ENCODE data around the gene FRMD3.
"Not testable (repeated sequence)": the region's sequence is repeated elsewhere in the genome, so short reads cannot be mapped to it uniquely, and the experiment has no call there.

FRMD3 gene

DNA sequence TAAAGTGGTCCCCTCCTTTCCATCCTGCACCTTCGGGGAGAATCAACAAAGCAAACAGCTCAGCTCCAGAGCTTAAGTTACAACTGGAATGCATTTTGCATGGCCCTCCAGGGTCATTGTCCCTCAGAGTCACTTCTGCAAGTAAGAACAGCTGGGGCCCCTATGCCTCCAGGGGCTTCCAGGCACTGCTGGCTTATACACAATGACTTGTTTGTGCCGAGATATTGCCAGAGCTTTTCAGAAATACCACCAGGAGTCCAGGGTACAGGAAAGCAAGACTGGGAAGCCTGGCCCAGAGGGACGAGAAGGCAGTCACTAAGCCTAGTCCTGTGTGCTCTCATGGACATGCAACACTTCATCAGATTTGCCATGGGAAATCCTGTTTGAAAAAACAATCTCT, 11.3 kb downstream of the FRMD3 start:
- no peak overlapping the region for H3K4me3 ChIP-seq (ENCODE audit: low read depth, low read length)
- no peak for DNase-seq (ENCODE audit: low read depth)
- TF ChIP-seq, protein P1, sequence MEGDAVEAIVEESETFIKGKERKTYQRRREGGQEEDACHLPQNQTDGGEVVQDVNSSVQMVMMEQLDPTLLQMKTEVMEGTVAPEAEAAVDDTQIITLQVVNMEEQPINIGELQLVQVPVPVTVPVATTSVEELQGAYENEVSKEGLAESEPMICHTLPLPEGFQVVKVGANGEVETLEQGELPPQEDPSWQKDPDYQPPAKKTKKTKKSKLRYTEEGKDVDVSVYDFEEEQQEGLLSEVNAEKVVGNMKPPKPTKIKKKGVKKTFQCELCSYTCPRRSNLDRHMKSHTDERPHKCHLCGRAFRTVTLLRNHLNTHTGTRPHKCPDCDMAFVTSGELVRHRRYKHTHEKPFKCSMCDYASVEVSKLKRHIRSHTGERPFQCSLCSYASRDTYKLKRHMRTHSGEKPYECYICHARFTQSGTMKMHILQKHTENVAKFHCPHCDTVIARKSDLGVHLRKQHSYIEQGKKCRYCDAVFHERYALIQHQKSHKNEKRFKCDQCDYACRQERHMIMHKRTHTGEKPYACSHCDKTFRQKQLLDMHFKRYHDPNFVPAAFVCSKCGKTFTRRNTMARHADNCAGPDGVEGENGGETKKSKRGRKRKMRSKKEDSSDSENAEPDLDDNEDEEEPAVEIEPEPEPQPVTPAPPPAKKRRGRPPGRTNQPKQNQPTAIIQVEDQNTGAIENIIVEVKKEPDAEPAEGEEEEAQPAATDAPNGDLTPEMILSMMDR (IDR thresholded peaks at IDR 0.05; ENCODE audit: control insufficient read depth, extremely low read depth, insufficient read depth): no peak

DNA sequence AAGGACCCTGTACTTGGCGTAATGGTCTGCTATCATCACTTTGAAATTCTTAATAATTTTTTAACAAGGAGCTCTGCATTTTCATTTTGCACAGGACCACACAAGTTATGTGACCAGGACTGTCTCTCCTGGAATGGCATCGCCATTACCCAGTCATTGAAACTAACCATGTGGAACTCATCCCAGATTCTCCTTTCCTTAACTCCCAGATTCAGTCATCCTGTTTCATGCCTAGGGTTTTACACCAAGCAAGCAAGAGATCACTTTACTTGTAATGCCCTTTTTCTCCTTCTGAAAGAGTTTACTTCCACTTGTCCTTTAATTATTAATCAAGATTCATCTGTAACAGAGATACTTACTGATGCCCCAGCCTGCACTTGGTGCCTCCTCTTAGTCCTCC, 12.0 kb downstream of the FRMD3 start:
- DNase-seq (ENCODE audit: low read depth): no peak
- TF ChIP-seq, protein P1 (IDR thresholded peaks at IDR 0.05; ENCODE audit: control insufficient read depth, extremely low read depth, insufficient read depth): no peak
- H3K4me3 ChIP-seq (ENCODE audit: low read depth, low read length): no peak overlapping the region

- TF ChIP-seq, protein P1 (IDR thresholded peaks at IDR 0.05; ENCODE audit: control insufficient read depth, extremely low read depth, insufficient read depth): peak; percentile 16; the same call in 1 of the 2 replicates
- H3K4me3 ChIP-seq (ENCODE audit: low read depth, low read length): no peak overlapping the region
- no peak for DNase-seq (ENCODE audit: low read depth)
Measured at GRCh38 chr9:83523684-83524083, 14.5 kb downstream of the FRMD3 start.

DNA sequence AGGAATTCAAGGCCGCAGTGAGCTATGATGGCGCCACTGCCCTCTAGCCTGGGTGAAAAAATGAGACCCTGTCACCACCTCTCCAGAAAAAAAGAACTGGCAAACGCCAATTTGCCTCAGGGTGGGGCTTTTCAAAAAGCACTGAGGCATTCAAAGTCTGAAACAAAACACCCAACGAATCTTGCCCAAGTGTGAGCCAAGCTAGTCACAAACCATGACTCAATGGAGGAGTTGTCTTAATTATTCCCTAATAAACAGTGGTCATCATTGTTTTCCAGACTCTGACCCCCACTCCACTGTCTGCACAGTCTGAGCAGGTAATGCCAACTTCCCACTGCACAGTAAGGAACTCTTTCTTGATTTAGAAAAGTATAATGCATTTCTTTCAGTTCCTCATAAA, 16.8 kb downstream of the FRMD3 start:
- TF ChIP-seq, protein P1 (IDR thresholded peaks at IDR 0.05; ENCODE audit: control insufficient read depth, extremely low read depth, insufficient read depth): no peak
- DNase-seq (ENCODE audit: low read depth): no peak
- H3K4me3 ChIP-seq (ENCODE audit: low read depth, low read length): no peak overlapping the region

DNA sequence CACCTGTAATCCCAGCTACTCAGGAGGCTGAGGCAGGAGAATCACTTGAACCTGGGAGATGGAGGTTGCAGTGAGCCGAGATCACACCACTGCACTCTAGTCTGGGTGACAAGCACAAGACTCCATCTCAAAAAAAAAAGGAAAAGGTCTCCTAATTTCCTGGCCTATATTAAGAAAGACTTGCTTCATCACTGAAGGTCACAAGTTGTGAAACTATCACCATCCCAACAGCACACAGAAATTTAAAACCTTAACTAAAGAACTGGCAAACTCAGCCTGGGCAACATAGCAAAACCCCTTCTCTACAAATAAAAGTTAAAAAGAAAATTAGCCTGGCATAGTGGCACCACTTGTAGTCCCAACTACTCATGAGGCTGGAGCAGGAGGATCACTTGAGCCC, 17.2 kb downstream of the FRMD3 start:
- TF ChIP-seq, protein P1 (IDR thresholded peaks at IDR 0.05; ENCODE audit: control insufficient read depth, extremely low read depth, insufficient read depth): no peak
- H3K4me3 ChIP-seq (ENCODE audit: low read depth, low read length): no peak overlapping the region
- DNase-seq (ENCODE audit: low read depth): no peak

GRCh38 chr9:83520292-83520691, 17.9 kb downstream of the FRMD3 start:
- TF ChIP-seq, protein P1 (IDR thresholded peaks at IDR 0.05; ENCODE audit: control insufficient read depth, extremely low read depth, insufficient read depth): no peak
- DNase-seq (ENCODE audit: low read depth): no peak
- no peak overlapping the region for H3K4me3 ChIP-seq (ENCODE audit: low read depth, low read length)

DNA sequence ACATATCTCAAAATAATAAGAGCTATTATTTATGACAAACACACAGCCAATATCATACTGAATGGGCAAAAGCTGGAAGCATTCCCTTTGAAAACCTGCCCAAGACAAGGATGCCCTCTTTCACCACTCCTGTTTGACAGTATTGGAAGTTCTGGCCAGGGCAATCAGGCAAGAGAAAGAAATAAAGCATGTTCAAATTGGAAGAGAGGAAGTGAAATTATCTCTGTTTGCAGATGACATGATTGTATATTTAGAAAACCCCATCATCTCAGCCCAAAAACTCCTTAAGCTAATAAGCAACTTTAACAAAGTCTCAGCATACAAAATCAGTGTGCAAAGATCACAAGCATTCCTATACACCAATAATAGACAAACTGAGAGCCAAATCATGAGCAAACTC, 20.2 kb downstream of the FRMD3 start:
- H3K4me3 ChIP-seq (ENCODE audit: low read depth, low read length); DNase-seq (ENCODE audit: low read depth): not testable (repeated sequence)
